Endothelial cell of umbilical vein (primary cell): ENCODE measurements around the gene SLC25A17.

ENCODE experiments used
- EZH2 ChIP-seq: IDR thresholded peaks from 2 replicates; pipeline ENCODE4 v1.6.1; 2012; ENCODE audit warnings: borderline replicate concordance, low read depth, mild to moderate bottlenecking, moderate library complexity, low read length, inconsistent platforms; ENCODE audit not compliant: severe bottlenecking
- GATA2 ChIP-seq: IDR thresholded peaks from 2 replicates; pipeline ENCODE4 v1.7.0; 2011; ENCODE audit warnings: low read depth, mild to moderate bottlenecking, moderate library complexity, mixed read lengths, low read length; ENCODE audit not compliant: insufficient read length, insufficient read depth
- JUN ChIP-seq: IDR thresholded peaks from 2 replicates; pipeline ENCODE4 v1.6.1; 2011; ENCODE audit warnings: borderline replicate concordance, low read depth; ENCODE audit not compliant: insufficient read length, insufficient read depth
- MYC ChIP-seq: IDR thresholded peaks from one replicate; pipeline ENCODE4 v1.6.1; 2011; ENCODE audit warnings: mild to moderate bottlenecking, low read depth, low read length
- POLR2A ChIP-seq: IDR thresholded peaks from 2 replicates; pipeline ENCODE4 v1.6.1; 2012; ENCODE audit warnings: low read depth, mild to moderate bottlenecking, control low read depth, low read length
- TF ChIP-seq, protein P1 (sequence below), 2 donors: IDR thresholded peaks; 1 replicate in 1 of 2; 2 replicates in 1 of 2; pipeline ENCODE4 v1.5.1; 2011; ENCODE audit warnings: low read length in 2 of 2, mild to moderate bottlenecking in 2 of 2, moderate library complexity in 2 of 2, control low read depth in 1 of 2, inconsistent platforms in 1 of 2, low read depth in 1 of 2; ENCODE audit not compliant: insufficient read depth in 1 of 2; ENCODE audit errors: extremely low read depth in 1 of 2

DNA sequence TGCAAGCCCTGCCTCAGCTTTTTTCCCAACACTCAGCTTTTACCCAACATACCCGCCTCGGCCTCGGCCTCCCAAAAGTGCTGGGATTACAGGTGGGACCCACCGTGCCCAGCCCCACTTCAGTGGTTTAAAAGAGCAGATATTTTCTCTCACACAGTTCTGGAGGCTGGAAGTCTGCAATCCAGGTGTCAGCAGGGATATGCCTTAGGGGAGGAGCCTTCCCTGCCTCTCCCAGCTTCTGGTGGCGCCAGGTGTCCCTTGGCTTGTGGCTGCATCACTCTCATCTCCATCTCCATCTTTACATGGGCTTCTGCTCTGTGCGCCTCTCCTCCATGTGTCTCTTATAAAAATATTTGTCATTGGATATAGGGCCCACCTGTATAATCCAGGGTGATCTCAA is 89.9 kb downstream of the SLC25A17 start:
- TF ChIP-seq POLR2A (no peak), JUN (no peak), EZH2 (no peak), GATA2 (no peak), MYC (no peak)
- TF ChIP-seq, protein P1, sequence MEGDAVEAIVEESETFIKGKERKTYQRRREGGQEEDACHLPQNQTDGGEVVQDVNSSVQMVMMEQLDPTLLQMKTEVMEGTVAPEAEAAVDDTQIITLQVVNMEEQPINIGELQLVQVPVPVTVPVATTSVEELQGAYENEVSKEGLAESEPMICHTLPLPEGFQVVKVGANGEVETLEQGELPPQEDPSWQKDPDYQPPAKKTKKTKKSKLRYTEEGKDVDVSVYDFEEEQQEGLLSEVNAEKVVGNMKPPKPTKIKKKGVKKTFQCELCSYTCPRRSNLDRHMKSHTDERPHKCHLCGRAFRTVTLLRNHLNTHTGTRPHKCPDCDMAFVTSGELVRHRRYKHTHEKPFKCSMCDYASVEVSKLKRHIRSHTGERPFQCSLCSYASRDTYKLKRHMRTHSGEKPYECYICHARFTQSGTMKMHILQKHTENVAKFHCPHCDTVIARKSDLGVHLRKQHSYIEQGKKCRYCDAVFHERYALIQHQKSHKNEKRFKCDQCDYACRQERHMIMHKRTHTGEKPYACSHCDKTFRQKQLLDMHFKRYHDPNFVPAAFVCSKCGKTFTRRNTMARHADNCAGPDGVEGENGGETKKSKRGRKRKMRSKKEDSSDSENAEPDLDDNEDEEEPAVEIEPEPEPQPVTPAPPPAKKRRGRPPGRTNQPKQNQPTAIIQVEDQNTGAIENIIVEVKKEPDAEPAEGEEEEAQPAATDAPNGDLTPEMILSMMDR (IDR thresholded peaks at IDR 0.05; ENCODE audit: extremely low read depth in 1 of 2, insufficient read depth in 1 of 2, low read depth in 1 of 2, low read length in 2 of 2), result no peak
